Measurements from ENCODE around the gene DCDC2C. TPM values are rescaled to one million over a fixed set of nuclear protein-coding genes. Genes with fewer than 3 reads are reported as not detected.

DCDC2C gene
- total RNA-seq, 1 donor from 2014 or later = not detected

DNA sequence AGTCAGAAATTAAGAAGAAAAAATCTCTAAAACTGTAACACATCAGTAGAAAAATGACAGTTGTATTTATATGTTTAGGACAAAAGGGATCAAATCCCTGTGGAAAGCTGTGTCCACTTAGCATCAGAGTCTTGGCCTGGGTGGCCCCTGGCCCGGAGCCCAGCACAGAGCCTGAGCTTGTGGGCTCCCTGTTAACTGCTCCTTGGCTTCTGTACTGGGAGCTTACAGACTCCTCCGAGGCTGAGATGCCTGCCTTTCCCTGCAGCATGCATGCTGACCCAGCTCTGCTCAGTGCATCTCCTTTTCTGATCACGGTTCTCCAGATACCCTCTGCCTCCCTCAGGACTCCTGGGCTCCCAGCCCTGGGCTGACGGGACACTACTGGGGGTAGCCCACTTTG lies 98.1 kb downstream of the DCDC2C start:
- no peaks in the 10 kb centered on the region for H3K36me3 Mint-ChIP-seq (ENCODE audit: low read depth)
- H3K27ac Mint-ChIP-seq = no peak overlapping the region
- no peak for ATAC-seq (ENCODE audit: low read depth)
- intact Hi-C loops (cut with micrococcal nuclease) = no loop called here
- CTCF ChIA-PET = no interaction called here
- no peak for DNase-seq
- H3K27me3 Mint-ChIP-seq = no peaks in the 10 kb centered on the region
- TF ChIP-seq, protein P1, sequence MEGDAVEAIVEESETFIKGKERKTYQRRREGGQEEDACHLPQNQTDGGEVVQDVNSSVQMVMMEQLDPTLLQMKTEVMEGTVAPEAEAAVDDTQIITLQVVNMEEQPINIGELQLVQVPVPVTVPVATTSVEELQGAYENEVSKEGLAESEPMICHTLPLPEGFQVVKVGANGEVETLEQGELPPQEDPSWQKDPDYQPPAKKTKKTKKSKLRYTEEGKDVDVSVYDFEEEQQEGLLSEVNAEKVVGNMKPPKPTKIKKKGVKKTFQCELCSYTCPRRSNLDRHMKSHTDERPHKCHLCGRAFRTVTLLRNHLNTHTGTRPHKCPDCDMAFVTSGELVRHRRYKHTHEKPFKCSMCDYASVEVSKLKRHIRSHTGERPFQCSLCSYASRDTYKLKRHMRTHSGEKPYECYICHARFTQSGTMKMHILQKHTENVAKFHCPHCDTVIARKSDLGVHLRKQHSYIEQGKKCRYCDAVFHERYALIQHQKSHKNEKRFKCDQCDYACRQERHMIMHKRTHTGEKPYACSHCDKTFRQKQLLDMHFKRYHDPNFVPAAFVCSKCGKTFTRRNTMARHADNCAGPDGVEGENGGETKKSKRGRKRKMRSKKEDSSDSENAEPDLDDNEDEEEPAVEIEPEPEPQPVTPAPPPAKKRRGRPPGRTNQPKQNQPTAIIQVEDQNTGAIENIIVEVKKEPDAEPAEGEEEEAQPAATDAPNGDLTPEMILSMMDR (IDR thresholded peaks at IDR 0.05) = no peak
- no peaks in the 10 kb centered on the region for H3K9me3 Mint-ChIP-seq
- POLR2A ChIA-PET = no interaction called here
- H3K4me3 Mint-ChIP-seq = no peak overlapping the region
- no peaks in the 10 kb centered on the region for H3K4me1 Mint-ChIP-seq

DNA sequence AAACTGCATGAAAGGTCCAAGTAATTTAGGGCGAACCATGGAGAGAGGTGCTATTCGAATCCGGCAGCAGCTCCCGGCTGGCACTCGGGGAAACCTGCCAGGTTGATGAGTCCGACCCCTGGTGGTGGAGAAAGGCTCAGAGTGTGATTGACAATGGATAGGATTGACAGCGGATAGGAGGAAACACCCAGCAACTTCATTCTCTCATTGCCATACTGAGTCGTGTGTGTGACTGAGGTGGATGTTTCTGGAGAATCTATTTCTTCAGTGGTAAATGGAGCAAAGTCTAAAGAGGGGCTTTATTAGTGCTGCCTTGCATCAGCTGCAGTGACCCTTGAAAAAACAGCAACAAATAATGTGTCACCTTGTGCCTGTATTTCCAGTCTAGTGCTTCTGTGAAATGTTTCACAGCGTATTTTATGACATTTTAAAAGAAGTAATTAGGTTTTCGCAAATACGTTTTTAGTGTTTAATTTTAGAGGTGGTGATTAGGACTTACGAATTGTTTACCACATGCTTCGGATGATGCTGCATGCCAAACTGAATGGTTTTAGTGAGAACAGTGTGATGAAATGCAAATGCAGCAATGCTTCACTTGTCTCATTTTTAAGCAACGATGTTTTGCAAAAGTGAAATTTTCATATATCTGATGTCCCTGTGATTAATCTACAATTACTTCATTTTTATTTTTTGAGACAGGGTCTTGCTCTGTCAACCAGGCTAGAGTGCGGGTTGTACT lies 102.0 kb downstream of the DCDC2C start:
- Mint-ChIP-seq H3K9me3 (no peaks in the 10 kb centered on the region), H3K4me1 (no peaks in the 10 kb centered on the region), H3K27me3 (no peaks in the 10 kb centered on the region), H3K27ac (no peak overlapping the region), H3K4me3 (no peak overlapping the region), H3K36me3 (ENCODE audit: low read depth) (no peaks in the 10 kb centered on the region)
- DNase-seq (no peak), ATAC-seq (ENCODE audit: low read depth) (no peak)
- intact Hi-C loops (cut with micrococcal nuclease) = no loop called here
- TF ChIP-seq, protein P1 (IDR thresholded peaks at IDR 0.05) = no peak
- CTCF ChIA-PET = no interaction called here
- POLR2A ChIA-PET = no interaction called here

DNA sequence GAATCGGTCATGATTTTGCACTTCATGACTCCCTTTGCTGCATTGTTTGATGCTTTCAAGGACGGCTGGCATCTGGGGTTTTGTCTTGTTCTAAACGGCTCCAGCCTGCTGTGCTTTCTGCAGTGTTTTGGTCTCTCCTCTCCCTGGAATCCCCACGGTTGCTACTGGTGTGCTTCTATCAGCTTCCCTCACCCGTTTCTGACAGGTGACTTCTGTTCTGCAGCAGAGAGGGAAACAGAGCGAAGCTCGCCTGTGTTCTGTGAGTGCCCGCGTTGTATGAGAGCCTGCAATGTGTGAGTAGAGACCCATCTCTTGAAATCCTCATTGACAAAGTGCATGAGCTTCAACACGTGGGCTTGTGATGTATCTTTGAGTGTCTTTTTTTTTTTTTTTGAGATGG lies 102.8 kb downstream of the DCDC2C start:
- ATAC-seq (ENCODE audit: low read depth) = no peak
- TF ChIP-seq, protein P1 (IDR thresholded peaks at IDR 0.05) = no peak
- intact Hi-C loops (cut with micrococcal nuclease) = no loop called here
- CTCF ChIA-PET = no interaction called here
- H3K9me3 Mint-ChIP-seq = peaks cover 2% of the 10 kb centered on the region
- POLR2A ChIA-PET = no interaction called here
- no peaks in the 10 kb centered on the region for H3K36me3 Mint-ChIP-seq (ENCODE audit: low read depth)
- H3K27ac Mint-ChIP-seq = no peak overlapping the region
- H3K4me3 Mint-ChIP-seq = no peak overlapping the region
- H3K4me1 Mint-ChIP-seq = no peaks in the 10 kb centered on the region
- DNase-seq = no peak
- H3K27me3 Mint-ChIP-seq = no peaks in the 10 kb centered on the region

DNA sequence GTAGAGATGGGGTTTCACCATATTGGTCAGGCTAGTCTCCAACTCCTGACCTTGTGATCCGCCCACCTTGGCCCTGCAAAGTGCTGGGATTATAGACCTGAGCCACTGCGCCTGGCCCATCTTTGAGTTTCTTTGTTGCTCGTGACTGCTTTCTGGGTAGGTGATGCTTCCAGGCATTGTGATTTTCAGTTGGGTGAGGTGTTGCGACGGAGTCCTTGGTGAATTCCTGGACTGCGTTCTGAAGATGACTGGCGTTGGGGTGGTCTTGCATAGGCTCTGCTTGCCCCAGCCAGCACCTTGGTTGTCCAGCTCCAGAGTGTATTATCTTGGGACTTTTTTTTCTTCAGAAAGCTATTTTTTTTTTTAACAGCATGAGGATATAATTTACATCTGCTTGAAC lies 103.4 kb downstream of the DCDC2C start:
- Mint-ChIP-seq H3K27ac (no peak overlapping the region), H3K9me3 (peaks cover 4% of the 10 kb centered on the region), H3K4me1 (no peaks in the 10 kb centered on the region), H3K36me3 (ENCODE audit: low read depth) (no peaks in the 10 kb centered on the region), H3K27me3 (no peaks in the 10 kb centered on the region), H3K4me3 (no peak overlapping the region)
- intact Hi-C loops (cut with micrococcal nuclease) = no loop called here
- CTCF ChIA-PET = no interaction called here
- POLR2A ChIA-PET = no interaction called here
- no peak for DNase-seq
- ATAC-seq (ENCODE audit: low read depth) = no peak
- TF ChIP-seq, protein P1 (IDR thresholded peaks at IDR 0.05) = no peak

DNA sequence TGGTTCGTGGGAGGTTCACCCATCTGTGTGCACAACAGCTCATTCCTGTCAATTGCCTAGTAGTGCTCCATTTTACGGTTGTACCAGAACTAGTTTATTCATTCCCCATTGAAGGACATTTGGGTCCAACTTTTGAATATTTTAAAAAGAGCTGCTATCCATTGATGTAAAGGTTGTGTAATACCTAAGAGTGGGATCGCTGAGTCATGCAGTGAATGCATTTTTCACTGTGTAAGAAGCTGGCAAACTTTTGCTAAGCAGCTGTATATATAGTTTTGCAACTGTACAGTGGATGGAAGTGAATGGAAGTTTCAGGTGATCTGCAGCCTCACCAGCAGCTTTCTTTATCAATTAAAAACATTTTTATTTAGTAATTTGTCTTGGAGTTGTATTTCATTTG lies 104.5 kb downstream of the DCDC2C start:
- Mint-ChIP-seq H3K27ac (no peak overlapping the region), H3K4me3 (no peak overlapping the region), H3K4me1 (no peaks in the 10 kb centered on the region), H3K9me3 (peaks cover 8% of the 10 kb centered on the region), H3K27me3 (no peaks in the 10 kb centered on the region), H3K36me3 (ENCODE audit: low read depth) (no peaks in the 10 kb centered on the region)
- ChIA-PET POLR2A (no interaction called here), CTCF (no interaction called here)
- TF ChIP-seq, protein P1 (IDR thresholded peaks at IDR 0.05) = no peak
- ATAC-seq (ENCODE audit: low read depth) (no peak), DNase-seq (no peak)
- intact Hi-C loops (cut with micrococcal nuclease) = no loop called here

All from activated B cell treated with CpG ODN at 0.5 μM for 24 hours (primary cell).